ENCODE data around the gene PA2G4.
A peak's percentile ranks its signal among the peaks of the same experiment; 100 is the strongest.
"Not testable (repeated sequence)": the region's sequence is repeated elsewhere in the genome, so short reads cannot be mapped to it uniquely, and the experiment has no call there.

The PA2G4 gene
- 19.3 to 73.5 (median 50.8) reads per million in 18 experiments for total RNA-seq

GRCh38 chr12:56104109-56104814, at the start of gene PA2G4:
TSS of gene PA2G4 (plus strand) at chr12:56104559. CDS start at chr12:56104738, 179 bp downstream.
- DNase-seq, result peak; percentile 100

DNA sequence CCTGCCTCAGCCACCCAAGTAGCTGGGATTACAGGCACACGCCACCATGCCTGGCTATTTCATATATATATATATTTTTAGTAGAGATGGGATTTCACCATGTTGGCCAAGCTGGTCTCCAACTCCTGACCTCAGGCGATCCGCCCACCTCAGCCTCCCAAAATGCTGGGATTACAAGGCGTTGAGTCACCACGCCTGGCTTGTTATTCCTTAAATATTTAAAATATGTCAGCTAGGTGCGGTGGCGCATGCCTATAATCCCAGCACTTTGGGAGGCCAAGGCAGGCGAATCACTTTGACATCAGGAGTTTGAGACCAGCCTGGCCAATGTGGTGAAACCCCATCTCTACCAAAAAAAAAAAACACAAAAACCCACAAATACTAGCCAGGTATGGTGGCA, 44.4 kb upstream of the PA2G4 start:
- not testable (repeated sequence) for DNase-seq

GRCh38 chr12:56061982-56062381, 42.4 kb upstream of the PA2G4 start:
- DNase-seq, result no peak

- DNase-seq, result no peak
These were observed 41.4 kb upstream of the PA2G4 start for GRCh38 chr12:56062996-56063395.

DNA sequence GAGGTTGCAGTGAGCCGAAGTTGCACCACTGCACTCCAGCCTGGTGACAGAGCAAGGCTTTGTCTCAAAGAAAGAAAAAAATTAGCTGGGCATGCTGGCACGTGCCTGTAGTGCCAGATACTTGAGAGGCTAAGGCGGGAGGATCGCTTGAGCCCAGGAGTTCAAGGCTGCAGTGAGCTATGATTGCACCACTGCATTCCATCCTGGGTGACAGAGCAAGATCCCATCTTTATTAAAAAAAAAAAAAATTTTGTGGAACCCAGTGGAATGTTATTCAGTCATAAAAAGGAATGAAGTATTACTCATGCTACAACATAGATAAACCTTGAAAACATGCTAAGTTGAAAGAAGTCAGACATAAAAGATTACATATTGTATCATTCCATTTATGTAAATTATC, 32.7 kb upstream of the PA2G4 start:
- DNase-seq, result no peak

GRCh38 chr12:56074396-56074795, 30.0 kb upstream of the PA2G4 start:
- no peak for DNase-seq

GRCh38 chr12:56077966-56078365, 26.4 kb upstream of the PA2G4 start:
- DNase-seq, result not testable (repeated sequence)

- DNase-seq, result no peak
These were observed 25.9 kb upstream of the PA2G4 start for GRCh38 chr12:56078427-56078826.

DNA sequence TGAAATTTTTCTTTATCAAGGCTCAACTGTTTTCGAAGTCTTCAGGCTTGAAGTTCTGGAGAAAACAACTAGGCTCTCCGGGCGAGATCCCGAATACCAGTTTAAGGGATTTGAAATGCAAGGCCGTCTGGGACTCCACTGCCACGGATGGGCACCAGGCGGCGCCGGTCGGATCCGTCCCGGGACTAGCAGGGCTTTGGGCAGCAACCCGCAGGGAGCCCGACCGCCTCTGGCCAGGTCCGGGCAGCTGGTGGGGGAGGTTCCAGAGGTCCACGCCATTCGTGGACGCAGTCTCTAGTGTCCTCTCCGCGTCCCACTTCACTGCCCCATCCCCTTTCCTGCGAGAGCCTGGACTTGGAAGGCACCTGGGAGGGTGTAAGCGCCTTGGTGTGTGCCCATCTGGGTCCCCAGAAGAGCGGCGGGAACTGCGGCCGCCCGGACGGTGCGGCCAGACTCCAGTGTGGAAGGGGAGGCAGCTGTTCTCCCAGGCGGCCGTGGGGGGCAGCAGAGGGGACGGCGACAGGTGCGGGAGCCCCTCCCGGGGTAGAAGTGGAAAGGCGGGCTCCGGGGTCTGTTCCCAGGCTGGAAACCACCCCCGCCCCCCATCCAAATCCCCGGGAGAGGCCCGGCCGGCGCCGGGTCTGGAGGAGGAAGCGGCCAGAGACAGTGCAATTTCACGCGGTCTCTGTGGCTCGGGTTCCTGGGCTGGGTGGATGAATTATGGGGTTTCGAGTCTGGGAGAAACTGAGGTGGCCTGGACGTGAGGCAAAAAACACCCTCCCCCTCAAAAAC, 25.2 kb upstream of the PA2G4 start:
- DNase-seq, result peak; percentile 79 to 81

DNA sequence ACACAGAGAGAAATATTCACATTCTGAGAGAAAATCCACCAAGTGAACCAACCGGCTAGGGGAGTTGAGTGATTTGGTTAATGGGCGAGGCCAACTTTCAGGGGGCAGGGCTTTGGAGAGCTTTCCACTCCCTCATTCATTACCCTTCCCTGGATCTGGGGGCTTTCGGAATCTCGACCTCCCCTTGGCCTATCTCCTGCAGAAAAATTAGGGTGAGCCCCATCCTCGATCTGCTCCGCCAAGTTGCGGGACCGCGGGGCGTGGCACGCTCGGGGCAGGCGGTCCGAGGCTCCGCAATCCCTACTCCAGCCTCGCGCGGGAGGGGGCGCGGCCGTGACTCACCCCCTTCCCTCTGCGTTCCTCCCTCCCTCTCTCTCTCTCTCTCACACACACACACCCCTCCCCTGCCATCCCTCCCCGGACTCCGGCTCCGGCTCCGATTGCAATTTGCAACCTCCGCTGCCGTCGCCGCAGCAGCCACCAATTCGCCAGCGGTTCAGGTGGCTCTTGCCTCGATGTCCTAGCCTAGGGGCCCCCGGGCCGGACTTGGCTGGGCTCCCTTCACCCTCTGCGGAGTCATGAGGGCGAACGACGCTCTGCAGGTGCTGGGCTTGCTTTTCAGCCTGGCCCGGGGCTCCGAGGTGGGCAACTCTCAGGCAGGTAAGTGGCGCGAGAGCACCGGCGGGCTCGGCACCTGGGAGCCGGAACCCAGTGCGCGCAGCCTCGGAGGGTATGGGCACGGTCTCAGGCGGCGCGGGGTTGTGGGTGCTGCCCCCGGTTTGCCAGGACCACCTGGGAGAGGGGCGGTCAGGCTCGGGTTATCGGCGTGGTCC, 24.4 kb upstream of the PA2G4 start, which contains the start of gene ERBB3:
ERBB3 (plus strand) TSS at position 443 of the 833 bp plus-strand sequence; CDS start at position 579, 136 bp downstream.
- DNase-seq, result peak; percentile 49 to 53

DNA sequence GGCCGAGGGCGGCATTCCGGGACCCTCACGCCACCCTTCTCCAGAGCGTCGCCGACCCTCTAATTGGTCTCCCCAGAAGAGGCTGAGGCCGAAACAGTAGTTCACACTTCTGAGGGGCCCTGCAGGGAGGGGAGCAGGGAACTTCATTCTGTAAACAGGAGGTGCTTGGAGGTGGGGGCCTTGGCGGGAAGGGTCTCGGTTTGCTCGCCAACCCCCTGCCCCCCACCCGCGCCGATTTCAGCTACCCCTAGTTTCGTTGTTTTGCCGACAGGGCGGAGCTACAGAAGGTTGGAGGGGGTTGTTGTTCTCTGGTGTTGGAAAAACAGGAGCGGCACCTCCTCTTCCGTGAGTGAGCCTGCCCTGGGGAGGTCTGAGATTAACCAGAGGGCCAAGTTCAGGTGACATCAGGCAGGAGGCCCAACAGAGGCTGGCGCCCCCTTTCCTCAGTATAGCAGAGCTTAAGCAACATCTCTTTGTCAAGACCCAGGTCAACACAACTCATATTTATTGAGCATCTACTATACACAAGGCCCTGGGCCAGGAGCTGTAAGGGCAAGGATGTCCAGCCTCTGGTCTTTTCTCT, 23.7 kb upstream of the PA2G4 start:
- no peak for DNase-seq

DNA sequence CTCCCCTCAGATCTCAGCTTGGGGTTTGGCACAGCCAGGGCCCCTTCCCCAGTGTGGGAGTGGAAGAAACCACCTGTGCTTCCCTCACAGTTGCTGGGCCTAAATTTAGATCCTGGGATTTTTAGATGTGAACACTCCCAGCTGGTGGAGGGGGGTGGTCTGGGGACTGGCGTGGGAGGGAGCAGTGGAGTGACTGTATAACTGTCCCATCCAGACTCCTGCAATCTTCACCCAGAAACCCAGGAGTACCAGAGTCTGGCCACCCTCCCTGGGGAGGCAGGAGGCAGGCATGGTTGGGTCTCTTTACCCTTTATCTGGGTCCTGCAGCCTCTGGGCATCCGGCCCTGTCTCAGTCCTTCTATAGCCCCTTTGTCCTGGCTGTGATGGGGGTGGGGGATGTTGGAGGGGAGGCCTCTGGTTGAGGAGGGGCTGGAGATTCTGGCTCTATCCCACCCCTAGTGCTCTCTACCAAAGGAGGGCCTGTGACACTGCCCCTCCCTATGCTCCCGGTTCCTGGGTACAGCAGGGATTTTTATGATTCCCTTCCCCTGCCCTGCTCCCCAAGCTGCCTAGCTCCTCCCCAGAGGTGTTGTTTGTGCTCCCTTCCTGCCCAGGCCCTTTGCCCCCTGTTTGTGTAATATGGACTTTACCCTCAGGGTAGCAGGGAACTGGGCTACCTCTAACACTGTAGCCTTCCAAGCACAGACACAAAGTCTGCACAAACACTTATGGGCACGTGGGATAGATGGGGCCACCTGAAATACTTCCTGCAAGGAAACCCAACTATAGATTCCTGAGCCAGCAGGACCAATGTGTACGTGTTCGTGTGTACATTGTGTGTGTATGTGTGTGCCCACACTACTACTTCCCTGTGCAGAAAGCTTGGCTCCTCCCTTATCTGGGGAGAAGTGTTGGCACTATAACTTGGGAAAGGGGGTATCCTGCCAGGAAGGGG, 22.7 kb upstream of the PA2G4 start:
- DNase-seq, result peak in 1 of 2 donors; percentile 3

GRCh38 chr12:56082382-56082781, 22.0 kb upstream of the PA2G4 start:
- no peak for DNase-seq

GRCh38 chr12:56082967-56083366, 21.4 kb upstream of the PA2G4 start:
- DNase-seq, result no peak

- peak; percentile 18 to 52 for DNase-seq
These were observed 19.3 kb upstream of the PA2G4 start for GRCh38 chr12:56084958-56085543.

GRCh38 chr12:56086096-56086495, 18.3 kb upstream of the PA2G4 start:
- DNase-seq, result no peak

GRCh38 chr12:56086608-56087007, 17.8 kb upstream of the PA2G4 start:
- DNase-seq, result no peak

- peak; percentile 42 to 66 for DNase-seq
These were observed 17.1 kb upstream of the PA2G4 start for GRCh38 chr12:56087220-56087619.

DNA sequence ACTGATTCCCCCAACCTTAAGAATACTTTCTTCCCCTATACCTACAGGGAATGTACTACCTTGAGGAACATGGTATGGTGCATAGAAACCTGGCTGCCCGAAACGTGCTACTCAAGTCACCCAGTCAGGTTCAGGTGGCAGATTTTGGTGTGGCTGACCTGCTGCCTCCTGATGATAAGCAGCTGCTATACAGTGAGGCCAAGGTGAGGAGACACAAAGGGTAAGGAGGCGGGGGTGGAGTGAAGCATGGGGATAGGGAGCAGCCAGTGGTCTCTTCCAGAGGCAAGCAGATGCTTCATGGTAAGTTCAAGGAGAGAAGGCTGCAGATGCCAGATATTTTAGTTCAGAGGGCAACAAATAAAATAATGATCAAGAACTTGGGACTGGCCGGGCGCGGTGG, 6.6 kb upstream of the PA2G4 start:
- DNase-seq, result no peak

DNA sequence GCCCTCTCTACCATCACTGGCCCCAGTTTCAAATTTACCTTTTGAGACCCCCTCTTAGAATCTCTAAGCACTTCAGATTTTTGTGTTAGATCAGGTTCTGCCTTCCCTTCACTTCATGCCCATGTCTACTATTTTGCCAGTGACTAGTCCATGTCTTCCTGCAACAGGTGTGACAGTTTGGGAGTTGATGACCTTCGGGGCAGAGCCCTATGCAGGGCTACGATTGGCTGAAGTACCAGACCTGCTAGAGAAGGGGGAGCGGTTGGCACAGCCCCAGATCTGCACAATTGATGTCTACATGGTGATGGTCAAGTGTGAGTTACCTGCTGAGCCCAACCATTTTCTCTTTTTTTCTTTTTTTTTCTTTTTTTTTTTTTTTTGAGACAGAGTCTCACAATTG, 5.8 kb upstream of the PA2G4 start:
- no peak for DNase-seq

DNA sequence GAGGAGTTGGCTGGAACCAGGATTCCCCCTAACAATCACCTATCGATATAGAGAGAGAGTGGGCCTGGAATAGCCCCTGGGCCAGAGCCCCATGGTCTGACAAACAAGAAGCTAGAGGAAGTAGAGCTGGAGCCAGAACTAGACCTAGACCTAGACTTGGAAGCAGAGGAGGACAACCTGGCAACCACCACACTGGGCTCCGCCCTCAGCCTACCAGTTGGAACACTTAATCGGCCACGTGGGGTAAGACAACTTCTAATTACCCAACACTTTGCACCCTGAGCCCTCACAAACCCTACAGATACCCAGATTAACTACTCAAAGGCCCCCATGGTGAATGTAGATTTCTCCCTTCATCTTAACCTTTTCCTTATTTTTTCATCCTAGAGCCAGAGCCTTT, 4.6 kb upstream of the PA2G4 start:
- DNase-seq, result no peak
